Measurements from ENCODE around the gene NACC1.

NACC1 gene

DNA sequence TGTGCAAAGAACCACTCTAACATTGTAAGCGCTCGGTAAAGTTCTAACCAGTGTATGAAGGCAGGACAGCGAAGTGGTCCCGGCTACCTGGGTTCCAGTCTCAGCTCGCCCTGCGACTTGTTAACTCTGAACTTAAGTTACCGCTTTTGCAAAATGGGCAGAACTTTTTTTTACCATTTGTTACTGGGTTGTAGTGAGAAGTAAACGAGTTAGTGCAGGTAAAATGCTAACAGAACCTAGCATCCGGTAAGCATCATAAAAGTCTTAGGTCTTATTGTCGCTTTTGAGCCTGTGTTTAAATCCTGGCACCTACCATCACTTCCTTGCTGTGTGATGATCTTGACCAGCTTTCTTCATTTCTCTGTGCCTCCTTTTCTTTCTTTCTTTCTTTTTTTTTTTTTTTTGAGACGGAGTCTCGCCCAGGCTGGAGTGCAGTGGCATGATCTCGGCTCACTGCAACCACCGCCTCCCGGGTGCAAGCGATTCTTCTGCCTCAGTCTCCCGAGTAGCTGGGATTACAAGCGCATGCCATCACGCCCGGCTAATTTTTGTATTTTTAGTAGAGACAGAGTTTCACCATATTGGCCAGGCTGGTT, 790 bp upstream of the NACC1 start:
- no peaks in the 10 kb centered on the region; the same call in 1 of the 2 replicates for H3K36me3 ChIP-seq (ENCODE audit: insufficient read depth, low read length)
- H3K9ac ChIP-seq (ENCODE audit: low read depth, low read length) = peak overlapping the region; percentile 75; the same call in 1 of the 2 replicates
- H3K9me3 ChIP-seq (ENCODE audit: control insufficient read depth, insufficient read depth, low read length) = no peaks in the 10 kb centered on the region
- peaks cover 29% of the 10 kb centered on the region for H3K4me1 ChIP-seq (ENCODE audit: insufficient read depth, low read length)

DNA sequence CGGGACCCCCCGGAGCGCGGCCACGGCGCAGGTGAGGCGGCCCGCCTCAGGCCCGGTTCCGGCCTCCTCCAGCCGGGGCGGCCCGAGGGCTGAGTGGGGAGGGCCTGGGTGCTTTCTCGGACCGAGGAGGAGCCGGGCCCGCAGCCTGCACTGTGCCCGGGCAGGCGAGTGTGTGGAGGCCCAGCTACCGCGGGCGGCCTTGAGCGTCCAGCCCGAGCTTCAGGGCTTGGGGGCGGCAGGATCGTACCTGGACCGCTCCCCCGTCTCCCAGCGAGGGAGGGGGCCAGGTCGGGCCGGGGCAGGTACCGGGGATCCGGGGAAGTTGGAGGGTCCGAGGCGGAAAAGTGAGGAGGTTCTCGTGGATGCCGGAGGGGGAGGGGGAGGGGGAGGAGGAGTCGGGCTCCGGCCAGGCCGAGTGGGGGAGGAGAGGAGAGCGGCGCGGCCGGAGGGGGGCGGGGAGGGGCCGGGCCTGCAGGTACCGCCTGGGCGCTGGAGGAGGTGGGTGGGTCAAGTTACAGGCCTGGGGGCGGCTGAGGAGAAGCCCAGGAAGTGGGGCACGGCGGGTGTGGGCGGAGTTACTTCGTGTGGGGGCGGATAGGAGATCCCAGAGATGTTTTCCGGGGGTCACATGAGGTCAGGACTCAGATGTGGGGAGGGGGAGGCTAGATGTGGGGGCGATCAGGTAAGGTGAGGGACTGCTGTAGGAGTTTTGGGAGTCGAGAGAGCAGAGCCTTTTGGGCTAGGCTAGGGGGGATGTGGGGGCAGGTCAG, 545 bp downstream of the NACC1 start:
- no peaks in the 10 kb centered on the region; the same call in 1 of the 2 replicates for H3K36me3 ChIP-seq (ENCODE audit: insufficient read depth, low read length)
- peak overlapping the region; percentile 82 for H3K9ac ChIP-seq (ENCODE audit: low read depth, low read length)
- no peaks in the 10 kb centered on the region for H3K9me3 ChIP-seq (ENCODE audit: control insufficient read depth, insufficient read depth, low read length)
- peaks cover 30% of the 10 kb centered on the region for H3K4me1 ChIP-seq (ENCODE audit: insufficient read depth, low read length)

DNA sequence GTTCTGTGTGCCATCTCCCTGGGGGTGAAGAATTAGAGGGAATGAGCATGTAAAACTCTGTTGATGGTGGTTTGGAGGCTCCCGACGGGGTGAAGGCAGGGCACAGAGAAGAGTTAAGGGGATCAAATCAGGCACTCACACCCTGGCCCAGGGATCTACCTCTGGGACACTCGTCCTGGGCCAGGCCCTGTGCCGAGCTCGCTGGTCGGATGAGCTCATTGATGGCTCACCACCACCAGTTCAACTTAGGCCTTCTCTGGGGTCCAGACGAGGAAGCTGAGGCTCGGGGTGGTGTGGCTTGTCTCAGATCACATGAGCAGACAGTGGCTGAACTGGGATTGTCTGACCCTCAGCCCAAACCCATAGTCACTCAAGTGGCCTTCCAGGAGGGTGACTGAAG, 1.6 kb downstream of the NACC1 start:
- peak overlapping the region; percentile 49; the same call in 1 of the 2 replicates for H3K9ac ChIP-seq (ENCODE audit: low read depth, low read length)
- H3K4me1 ChIP-seq (ENCODE audit: insufficient read depth, low read length) = peaks cover 30% of the 10 kb centered on the region
- H3K9me3 ChIP-seq (ENCODE audit: control insufficient read depth, insufficient read depth, low read length) = no peaks in the 10 kb centered on the region
- no peaks in the 10 kb centered on the region; the same call in 1 of the 2 replicates for H3K36me3 ChIP-seq (ENCODE audit: insufficient read depth, low read length)

DNA sequence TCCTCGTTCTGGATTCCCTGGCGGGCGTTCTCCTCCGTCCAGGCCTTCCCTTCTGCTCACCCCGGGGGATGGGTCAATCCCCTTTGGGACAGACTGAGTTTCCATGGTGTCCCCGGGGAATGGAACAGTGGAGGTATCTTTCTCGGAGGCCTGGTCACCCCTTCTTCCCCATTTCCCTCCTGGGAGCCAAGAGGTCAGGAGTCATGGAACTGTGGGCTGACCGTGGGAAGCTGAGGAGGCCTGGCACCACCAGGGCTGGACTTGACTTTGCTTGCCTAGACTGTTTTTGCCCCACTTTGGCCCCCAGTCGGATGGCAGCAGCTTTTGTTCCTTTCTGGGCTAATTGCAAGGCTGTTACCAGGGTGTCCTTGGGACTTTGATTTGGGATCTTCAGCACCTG, 2.0 kb downstream of the NACC1 start:
- no peak overlapping the region; the same call in 1 of the 2 replicates for H3K9ac ChIP-seq (ENCODE audit: low read depth, low read length)
- no peaks in the 10 kb centered on the region for H3K36me3 ChIP-seq (ENCODE audit: insufficient read depth, low read length)
- H3K4me1 ChIP-seq (ENCODE audit: insufficient read depth, low read length) = peaks cover 30% of the 10 kb centered on the region
- no peaks in the 10 kb centered on the region for H3K9me3 ChIP-seq (ENCODE audit: control insufficient read depth, insufficient read depth, low read length)

DNA sequence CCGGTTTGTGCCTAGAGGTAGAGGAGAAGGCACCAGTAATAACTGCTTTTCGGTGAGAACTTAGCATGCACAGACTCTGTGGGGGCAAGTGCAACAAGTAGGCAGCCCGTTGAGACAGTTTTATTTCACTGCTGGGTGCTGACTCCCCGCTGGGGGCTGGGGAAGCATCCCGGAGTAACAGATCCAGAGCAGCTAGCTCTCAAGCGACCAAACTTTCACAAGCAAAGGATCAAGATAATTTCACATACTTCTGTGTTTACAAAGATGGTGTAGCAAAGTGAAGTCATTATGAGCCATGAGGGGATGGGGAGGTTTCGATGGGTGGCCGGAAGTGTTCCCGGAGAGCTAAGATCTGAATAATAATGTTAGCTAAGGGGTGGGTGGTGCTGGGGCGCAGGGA, 2.8 kb downstream of the NACC1 start:
- Histone ChIP-seq H3K9ac (ENCODE audit: low read depth, low read length) (no peak overlapping the region), H3K4me1 (ENCODE audit: insufficient read depth, low read length) (peaks cover 30% of the 10 kb centered on the region), H3K9me3 (ENCODE audit: control insufficient read depth, insufficient read depth, low read length) (no peaks in the 10 kb centered on the region), H3K36me3 (ENCODE audit: insufficient read depth, low read length) (no peaks in the 10 kb centered on the region)

DNA sequence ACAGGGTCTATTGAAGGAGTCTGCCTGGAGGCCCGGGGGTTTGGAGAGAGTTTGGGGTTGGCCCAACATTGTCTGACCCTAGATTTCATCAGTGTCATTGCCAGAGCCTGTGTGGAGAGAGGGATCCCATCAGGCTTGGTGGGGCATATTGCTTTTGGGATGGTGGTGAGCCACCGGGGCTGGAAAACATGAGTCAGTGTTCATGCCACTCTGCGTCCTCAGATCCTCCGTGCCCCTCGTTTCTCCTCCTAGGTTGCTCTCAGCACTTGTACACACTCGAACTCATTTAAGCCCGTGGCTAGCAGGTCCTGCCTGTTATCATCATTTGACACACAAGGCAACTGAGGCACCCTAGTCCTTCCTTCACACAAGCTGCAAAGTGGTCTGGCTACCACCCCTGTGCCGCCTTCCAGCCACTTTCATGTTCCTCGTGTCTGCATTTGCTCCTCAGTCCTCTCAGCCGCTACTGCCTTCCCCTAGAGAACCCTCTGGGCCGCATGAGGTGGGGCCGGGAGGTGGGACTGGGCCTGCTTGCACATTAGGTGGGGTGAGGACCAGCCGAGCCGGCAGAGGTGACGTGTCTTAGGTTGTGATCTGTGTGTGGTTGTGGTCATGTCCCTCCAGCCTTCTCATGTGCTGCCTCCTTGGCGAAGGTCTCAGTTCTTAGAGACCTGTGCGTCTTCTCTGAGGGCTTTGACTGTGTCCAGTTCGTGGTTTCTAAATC, 3.6 kb downstream of the NACC1 start:
- Histone ChIP-seq H3K4me1 (ENCODE audit: insufficient read depth, low read length) (peaks cover 30% of the 10 kb centered on the region), H3K9ac (ENCODE audit: low read depth, low read length) (no peak overlapping the region; the same call in 1 of the 2 replicates), H3K9me3 (ENCODE audit: control insufficient read depth, insufficient read depth, low read length) (no peaks in the 10 kb centered on the region), H3K36me3 (ENCODE audit: insufficient read depth, low read length) (no peaks in the 10 kb centered on the region)

DNA sequence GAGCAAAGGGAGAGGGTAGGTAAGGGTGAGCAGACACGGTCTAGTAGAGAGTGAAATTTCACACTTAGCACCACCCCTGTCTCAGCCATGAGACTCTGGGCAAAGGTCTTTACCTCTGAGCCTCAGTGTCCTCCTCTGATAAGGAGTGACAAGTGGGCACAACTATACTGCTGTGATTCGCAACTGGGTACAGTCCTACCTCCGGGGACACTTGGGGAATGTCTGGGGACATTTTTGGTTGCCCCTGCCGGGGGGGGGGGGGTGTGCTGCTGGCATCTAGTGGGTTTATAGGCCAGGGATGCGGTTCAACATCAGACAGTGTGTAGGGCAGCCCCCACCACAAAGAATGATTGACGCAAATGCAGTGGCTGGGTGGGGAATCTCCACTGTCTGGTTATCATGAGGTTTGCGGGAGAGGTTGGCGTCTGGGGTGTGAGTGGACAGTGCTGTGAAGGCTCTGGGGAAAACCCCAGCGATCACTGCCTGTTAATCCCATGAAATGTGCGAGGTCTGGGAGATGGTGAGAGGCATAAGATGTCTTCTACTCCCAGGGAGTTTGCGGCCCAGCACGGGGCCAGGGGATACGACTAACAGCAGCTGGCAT, 4.3 kb downstream of the NACC1 start:
- Histone ChIP-seq H3K9ac (ENCODE audit: low read depth, low read length) (no peak overlapping the region), H3K4me1 (ENCODE audit: insufficient read depth, low read length) (peaks cover 30% of the 10 kb centered on the region), H3K9me3 (ENCODE audit: control insufficient read depth, insufficient read depth, low read length) (no peaks in the 10 kb centered on the region), H3K36me3 (ENCODE audit: insufficient read depth, low read length) (no peaks in the 10 kb centered on the region)

DNA sequence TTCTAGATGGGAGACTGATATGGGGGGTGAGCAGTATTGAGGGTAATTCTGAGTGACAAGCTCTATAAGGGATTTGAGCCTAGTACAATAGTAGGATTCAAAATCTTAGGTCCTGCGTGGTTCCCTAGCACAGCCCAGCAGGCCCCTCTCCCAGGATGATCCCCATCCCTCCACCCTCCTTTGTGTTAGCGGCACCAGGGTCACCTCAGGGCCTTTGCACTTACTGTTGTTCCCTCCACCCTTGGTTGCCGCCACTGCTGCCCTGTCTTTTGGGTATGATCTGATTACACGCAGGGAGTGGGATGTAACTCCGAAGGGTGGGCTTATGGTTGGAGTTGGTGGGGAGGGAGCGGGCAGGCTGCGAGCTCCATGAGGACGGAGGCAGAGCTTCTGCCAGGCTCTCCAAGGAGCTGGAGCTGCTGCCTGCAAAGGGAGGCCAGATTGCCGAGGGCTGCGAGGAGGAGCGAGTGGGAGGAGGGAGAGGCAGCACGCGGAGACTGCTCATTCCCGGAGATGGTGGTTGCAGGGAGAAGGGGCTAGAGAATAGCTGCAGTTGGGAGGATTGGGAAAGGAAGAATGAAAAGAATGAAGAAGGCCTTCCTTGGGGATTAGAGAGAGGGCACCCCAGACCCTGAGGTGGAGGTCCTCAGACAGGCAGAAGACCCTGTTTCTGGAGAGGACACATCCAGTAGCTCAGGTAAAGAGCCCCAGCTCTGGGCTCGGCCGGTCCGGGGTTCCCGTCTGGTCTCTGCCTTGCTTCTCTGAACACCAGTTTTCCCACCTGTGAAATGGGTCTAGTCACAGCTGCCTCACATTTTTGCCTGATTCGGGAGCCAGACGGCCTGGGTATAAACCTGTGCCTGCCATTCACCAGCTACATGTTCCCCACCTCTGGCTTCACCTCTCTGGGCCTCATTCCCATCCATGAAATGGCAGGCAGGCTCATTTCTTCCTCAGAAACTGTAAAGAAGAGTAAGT, 5.2 kb downstream of the NACC1 start:
- Histone ChIP-seq H3K36me3 (ENCODE audit: insufficient read depth, low read length) (no peaks in the 10 kb centered on the region), H3K4me1 (ENCODE audit: insufficient read depth, low read length) (peaks cover 30% of the 10 kb centered on the region)

DNA sequence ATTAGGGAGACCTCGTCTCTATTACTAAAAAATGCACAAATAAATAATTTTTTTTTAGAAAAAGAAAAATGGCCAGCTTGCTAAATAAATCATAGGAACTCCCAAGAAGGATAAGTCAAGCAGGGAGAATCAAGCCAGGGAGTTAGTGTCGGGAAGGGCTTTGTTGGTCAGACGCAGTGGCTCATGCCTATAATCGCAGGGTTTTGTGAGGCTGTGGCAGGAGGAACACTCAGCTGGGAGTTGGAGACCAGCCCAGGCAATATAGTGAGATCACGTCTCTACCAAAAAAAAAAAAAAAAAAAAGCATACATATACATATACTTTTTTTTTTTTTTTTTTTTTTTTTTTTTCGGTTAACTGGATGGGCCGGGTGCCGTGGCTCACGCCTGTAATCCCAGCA, 9.0 kb downstream of the NACC1 start:
- Histone ChIP-seq H3K36me3 (ENCODE audit: insufficient read depth, low read length) (no peaks in the 10 kb centered on the region), H3K9ac (ENCODE audit: low read depth, low read length) (no peak overlapping the region), H3K4me1 (ENCODE audit: insufficient read depth, low read length) (peaks cover 3% of the 10 kb centered on the region; the same call in 1 of the 2 replicates)

More for the DNA sequence above, 5.2 kb downstream of the NACC1 start:
- H3K9ac ChIP-seq (ENCODE audit: low read depth, low read length) = no peak overlapping the region
- no peaks in the 10 kb centered on the region for H3K9me3 ChIP-seq (ENCODE audit: control insufficient read depth, insufficient read depth, low read length)

DNA sequence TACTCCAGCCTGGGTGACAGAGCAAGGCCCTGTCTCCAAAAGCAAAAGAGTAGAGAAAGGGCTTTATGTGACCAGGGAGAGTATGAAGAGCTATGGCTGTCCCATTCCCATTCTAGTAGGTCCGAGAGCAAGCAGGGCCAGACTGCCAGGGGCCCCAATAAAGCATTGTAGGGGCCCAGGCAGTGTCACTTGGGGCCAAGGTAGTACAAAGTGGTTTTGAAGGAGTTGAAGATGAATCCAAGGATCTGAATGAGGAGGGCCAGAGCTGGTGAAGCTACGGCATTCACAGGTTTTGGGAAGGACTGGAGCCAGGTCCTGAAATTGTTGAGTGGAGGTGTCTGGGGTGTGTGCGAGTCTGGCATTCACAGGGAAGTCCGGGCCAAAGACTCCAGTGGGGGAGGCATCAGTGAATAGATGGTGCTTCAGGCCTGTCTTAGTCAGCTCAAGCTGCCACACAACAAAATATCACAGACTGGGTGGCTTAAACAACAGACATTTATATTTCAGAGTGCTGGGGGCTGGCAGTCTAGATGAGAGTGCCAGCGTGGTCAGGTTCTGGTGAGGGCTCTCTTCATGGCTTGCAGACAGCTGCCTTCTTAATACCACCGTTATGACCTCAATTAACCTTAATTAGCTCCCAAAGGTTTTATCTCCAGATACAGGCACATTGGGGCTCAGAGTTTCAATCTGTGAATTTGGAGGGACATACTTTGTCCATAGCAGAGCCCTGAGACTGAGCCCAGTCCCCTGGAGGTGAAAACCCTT, 9.9 kb downstream of the NACC1 start:
- Histone ChIP-seq H3K36me3 (ENCODE audit: insufficient read depth, low read length) (no peaks in the 10 kb centered on the region), H3K9ac (ENCODE audit: low read depth, low read length) (no peak overlapping the region), H3K4me1 (ENCODE audit: insufficient read depth, low read length) (no peaks in the 10 kb centered on the region), H3K9me3 (ENCODE audit: control insufficient read depth, insufficient read depth, low read length) (no peaks in the 10 kb centered on the region)

More for the DNA sequence above, 9.0 kb downstream of the NACC1 start:
- no peaks in the 10 kb centered on the region for H3K9me3 ChIP-seq (ENCODE audit: control insufficient read depth, insufficient read depth, low read length)

DNA sequence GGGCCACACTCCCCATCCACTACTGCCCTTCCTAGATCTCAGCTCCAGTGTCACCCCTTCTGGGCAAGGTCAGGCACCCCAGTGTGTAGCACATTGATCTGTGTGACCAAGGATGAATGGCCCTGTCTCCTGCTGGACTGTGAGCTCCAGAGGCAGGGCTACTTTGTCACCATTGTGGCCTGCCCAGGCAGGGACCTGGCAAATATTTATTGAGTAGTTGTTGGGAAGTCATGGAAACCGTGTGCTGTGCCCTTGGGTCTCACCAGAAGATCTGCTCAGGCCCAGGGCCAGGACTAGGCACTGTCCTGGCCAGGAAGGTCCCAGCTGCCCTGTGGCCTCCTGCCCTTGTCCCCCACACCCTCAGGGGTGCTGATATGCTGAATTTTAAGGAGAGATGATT, 10.5 kb downstream of the NACC1 start:
- H3K4me1 ChIP-seq (ENCODE audit: insufficient read depth, low read length) = no peaks in the 10 kb centered on the region
- no peaks in the 10 kb centered on the region for H3K9me3 ChIP-seq (ENCODE audit: control insufficient read depth, insufficient read depth, low read length)
- peaks cover 2% of the 10 kb centered on the region; the same call in 1 of the 2 replicates for H3K36me3 ChIP-seq (ENCODE audit: insufficient read depth, low read length)
- no peak overlapping the region for H3K9ac ChIP-seq (ENCODE audit: low read depth, low read length)

DNA sequence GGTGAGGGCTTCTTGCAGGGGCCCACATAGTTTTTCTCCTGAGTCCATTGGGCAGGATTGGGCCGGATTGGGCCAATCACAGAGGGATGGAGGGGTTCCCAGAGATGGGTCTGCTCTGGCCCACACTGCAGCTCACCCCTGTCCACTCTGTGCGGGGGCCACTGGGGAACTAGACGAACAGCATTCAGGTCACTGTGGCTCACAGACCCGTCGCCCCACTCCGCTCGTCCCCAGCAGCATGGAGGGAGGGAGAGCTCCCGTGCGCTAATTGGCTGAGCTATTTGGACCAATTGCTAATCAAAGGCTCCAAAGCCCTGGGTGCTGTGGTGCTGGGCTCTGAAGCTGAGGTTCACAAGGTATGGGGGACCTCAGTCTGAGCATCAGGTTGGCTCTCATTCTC, 11.3 kb downstream of the NACC1 start:
- H3K36me3 ChIP-seq (ENCODE audit: insufficient read depth, low read length) = peaks cover 4% of the 10 kb centered on the region; the same call in 1 of the 2 replicates

More for the DNA sequence above, 11.3 kb downstream of the NACC1 start:
- no peak overlapping the region for H3K9ac ChIP-seq (ENCODE audit: low read depth, low read length)
- H3K4me1 ChIP-seq (ENCODE audit: insufficient read depth, low read length) = no peaks in the 10 kb centered on the region
- H3K9me3 ChIP-seq (ENCODE audit: control insufficient read depth, insufficient read depth, low read length) = no peaks in the 10 kb centered on the region
